Common myeloid progenitor, CD34-positive (primary cell): ENCODE results near the gene RCAN2.

Experiments used
- CTCF ChIA-PET: fragments of 350-600 bp; sonication (Branson Sonifier 250); formaldehyde crosslinking; loops from one replicate; lab custom pipeline; 2021; ENCODE audit warnings: antibody characterized with exemption; lab: Charles Lee
- POLR2A ChIA-PET: fragments of 350-600 bp; sonication (Branson Sonifier 250); formaldehyde crosslinking; loops from one replicate; lab custom pipeline; 2021; ENCODE audit warnings: antibody characterized with exemption; lab: Charles Lee
- DNase-seq, 3 donors: peaks; one replicate each; pipeline versions ENCODE4 v3.0.0 to v3.0.0-alpha.2; 2013
- H3K27ac ChIP-seq, 2 experiments: 1 replicate in 1 of 2; 2 replicates in 1 of 2; pipeline ENCODE4 v1.7.0; 2013; ENCODE audit warnings: inconsistent platforms in 2 of 2, low read length in 2 of 2, mild to moderate bottlenecking in 2 of 2, low read depth in 1 of 2, moderate library complexity in 1 of 2; ENCODE audit not compliant: severe bottlenecking in 2 of 2, insufficient read depth in 1 of 2, poor library complexity in 1 of 2
- H3K27me3 ChIP-seq, 5 experiments: replicated peaks in 2 of 5; 1 replicate in 3 of 5; 2 replicates in 2 of 5; pipeline versions ENCODE4 v1.6.1 to v1.7.0; 2013; ENCODE audit warnings: low read length in 4 of 5, mild to moderate bottlenecking in 2 of 5, moderate library complexity in 2 of 5, inconsistent platforms in 1 of 5; ENCODE audit not compliant: insufficient read depth in 5 of 5, control insufficient read depth in 4 of 5
- H3K36me3 ChIP-seq, 4 experiments: 1 replicate in 2 of 4; 2 replicates in 2 of 4; pipeline versions ENCODE4 v1.6.1 to v1.7.0; 2013; ENCODE audit warnings: low read length in 3 of 4, control low read depth in 1 of 4, mild to moderate bottlenecking in 1 of 4; ENCODE audit not compliant: control insufficient read depth in 4 of 4, insufficient read depth in 4 of 4
- H3K4me1 ChIP-seq, 4 experiments: 1 replicate in 3 of 4; 2 replicates in 1 of 4; pipeline versions ENCODE4 v1.6.1 to v1.7.1; 2013; ENCODE audit warnings: low read length in 3 of 4, mild to moderate bottlenecking in 3 of 4, control low read depth in 1 of 4, inconsistent platforms in 1 of 4, moderate library complexity in 1 of 4; ENCODE audit not compliant: control insufficient read depth in 4 of 4, insufficient read depth in 4 of 4; ENCODE audit errors: control extremely low read depth in 1 of 4
- H3K4me3 ChIP-seq, 7 experiments: 1 replicate in 4 of 7; 2 replicates in 3 of 7; pipeline versions ENCODE4 v1.5.1 to v1.7.0; 2013; ENCODE audit warnings: mild to moderate bottlenecking in 7 of 7, low read length in 6 of 7, moderate library complexity in 6 of 7, inconsistent platforms in 2 of 7, low read depth in 2 of 7, control low read depth in 1 of 7; ENCODE audit not compliant: insufficient read depth in 4 of 7, control insufficient read depth in 1 of 7; ENCODE audit errors: extremely low read depth in 1 of 7
- H3K9me3 ChIP-seq, 5 experiments: 1 replicate in 4 of 5; 2 replicates in 1 of 5; pipeline versions ENCODE4 v1.6.1 to v1.7.1; 2013; ENCODE audit warnings: low read length in 4 of 5, mild to moderate bottlenecking in 2 of 5, inconsistent platforms in 1 of 5, low read depth in 1 of 5, moderate library complexity in 1 of 5; ENCODE audit not compliant: control insufficient read depth in 4 of 5, insufficient read depth in 2 of 5; ENCODE audit errors: control extremely low read depth in 1 of 5
- WGBS: methylation state at CpG from one replicate; pipeline ENCODE4 v1.1.5; 2013; ENCODE audit not compliant: insufficient coverage; 5-methylcytosine and 5-hydroxymethylcytosine counted together

RCAN2 gene

DNA sequence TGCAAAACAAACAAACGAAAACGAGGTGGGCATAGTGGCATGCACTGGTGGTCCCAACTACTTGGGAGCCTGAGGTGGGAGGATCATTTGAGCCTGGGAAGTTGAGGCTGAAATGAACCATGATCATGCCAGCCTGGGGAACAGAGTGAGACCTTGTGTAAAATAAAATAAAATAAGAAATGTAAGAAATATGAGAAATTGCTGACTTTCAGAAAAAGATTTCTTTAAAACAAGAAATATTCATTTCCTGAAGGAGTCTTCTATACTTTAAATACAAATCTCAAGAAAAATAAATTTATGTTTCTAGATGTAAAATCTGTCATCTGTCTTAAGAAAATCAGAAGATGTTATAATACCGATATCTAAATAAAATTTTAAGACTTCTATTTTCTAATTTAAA is 223.7 kb downstream of the RCAN2 start:
- Histone ChIP-seq H3K36me3 (no peaks in the 10 kb centered on the region), H3K9me3 (no peaks in the 10 kb centered on the region), H3K4me1 (peaks cover 0 to 5% (median 0%) of the 10 kb centered on the region in 4 experiments), H3K4me3 (no peak overlapping the region), H3K27me3 (no peaks in the 10 kb centered on the region), H3K27ac (no peak overlapping the region)
- POLR2A ChIA-PET: no interaction called here
- DNase-seq: no peak
- CTCF ChIA-PET: no interaction called here
- WGBS: 100% methylated on average over 2 of the region's 3 CpGs

- Histone ChIP-seq H3K4me1 (peaks cover 0 to 5% (median 0%) of the 10 kb centered on the region in 4 experiments), H3K27me3 (no peaks in the 10 kb centered on the region), H3K4me3 (no peak overlapping the region), H3K27ac (no peak overlapping the region), H3K9me3 (no peaks in the 10 kb centered on the region), H3K36me3 (no peaks in the 10 kb centered on the region)
- no peak for DNase-seq
- CTCF ChIA-PET: interaction anchor here (1.2 to 3.1 kb wide), 4 partner anchors 8 to 145 kb away, joined by 3 to 10 read pairs (median 4); no protein-coding TSS in a partner anchor
- 100% methylated on average over 2 of the region's 2 CpGs for WGBS
- POLR2A ChIA-PET: no interaction called here
Measured at GRCh38 chr6:46265373-46265772, 225.9 kb downstream of the RCAN2 start.

DNA sequence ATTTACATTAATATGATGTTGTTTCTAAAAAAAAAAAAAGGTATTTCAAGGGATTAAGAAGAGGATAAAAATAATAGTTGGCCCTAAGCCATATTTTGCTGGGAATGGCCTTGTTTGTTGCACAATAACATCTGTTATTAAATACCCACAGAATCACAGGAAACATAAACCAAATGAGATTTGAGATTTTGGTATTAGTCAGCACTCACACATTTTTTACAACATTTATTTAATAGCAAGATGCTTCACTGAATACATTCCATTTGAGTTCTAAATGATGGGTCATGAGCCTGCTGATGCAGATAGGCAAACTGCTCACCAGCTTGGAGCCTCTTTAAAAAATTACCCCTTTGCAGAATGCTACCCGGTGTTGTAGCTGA is 227.6 kb downstream of the RCAN2 start:
- H3K4me1 ChIP-seq: peaks cover 0 to 5% (median 0%) of the 10 kb centered on the region in 4 experiments
- ChIA-PET POLR2A (no interaction called here), CTCF (interaction anchor here (0.6 to 3.1 kb wide), 2 partner anchors 10 to 1282 kb away, joined by 3 to 10 read pairs; no protein-coding TSS in a partner anchor)
- no peak overlapping the region for H3K27ac ChIP-seq
- no peaks in the 10 kb centered on the region for H3K9me3 ChIP-seq
- peak; percentile 40 to 74 (median 65) for DNase-seq
- WGBS: no CpG with 5 or more reads among the region's 1 CpG
- no peak overlapping the region for H3K4me3 ChIP-seq
- H3K27me3 ChIP-seq: no peaks in the 10 kb centered on the region
- no peaks in the 10 kb centered on the region for H3K36me3 ChIP-seq

GRCh38 chr6:46262928-46263706 is 228.1 kb downstream of the RCAN2 start:
- H3K27me3 ChIP-seq: no peaks in the 10 kb centered on the region
- CTCF ChIA-PET: interaction anchor here (0.6 to 3.1 kb wide), 3 partner anchors 11 to 1281 kb away, joined by 3 to 10 read pairs (median 3); no protein-coding TSS in a partner anchor
- H3K36me3 ChIP-seq: no peaks in the 10 kb centered on the region
- H3K4me1 ChIP-seq: peaks cover 0 to 5% (median 0%) of the 10 kb centered on the region in 4 experiments
- no peak overlapping the region for H3K4me3 ChIP-seq
- WGBS: no CpG with 5 or more reads among the region's 2 CpGs
- DNase-seq: no peak
- POLR2A ChIA-PET: no interaction called here
- H3K9me3 ChIP-seq: no peaks in the 10 kb centered on the region
- H3K27ac ChIP-seq: no peak overlapping the region

GRCh38 chr6:46258249-46258648 is 233.0 kb downstream of the RCAN2 start:
- no peak overlapping the region for H3K4me3 ChIP-seq
- DNase-seq: no peak
- 88% methylated on average over 2 of the region's 2 CpGs for WGBS
- H3K4me1 ChIP-seq: no peaks in the 10 kb centered on the region
- no peaks in the 10 kb centered on the region for H3K27me3 ChIP-seq
- H3K36me3 ChIP-seq: no peaks in the 10 kb centered on the region
- no peaks in the 10 kb centered on the region for H3K9me3 ChIP-seq
- no peak overlapping the region for H3K27ac ChIP-seq
- CTCF ChIA-PET: no interaction called here
- POLR2A ChIA-PET: no interaction called here

DNA sequence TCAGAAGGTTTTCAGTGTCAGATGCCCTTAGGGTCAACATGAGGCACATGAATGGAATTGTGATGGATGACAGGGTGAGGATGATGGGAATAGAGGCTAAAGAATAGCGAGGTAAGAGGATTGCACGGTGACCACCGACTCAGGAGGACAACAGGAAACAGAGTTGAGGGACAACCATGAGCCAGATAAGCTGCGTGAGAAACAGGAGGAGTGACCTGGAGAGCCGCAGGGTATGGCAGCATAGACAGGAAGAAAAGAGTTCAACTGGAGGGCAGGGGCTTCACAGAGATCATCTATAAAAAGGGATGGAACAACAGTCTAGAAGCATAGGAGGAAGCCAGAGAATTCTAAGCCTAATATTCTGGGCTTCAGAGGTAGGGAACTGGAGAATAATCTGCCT is 235.7 kb downstream of the RCAN2 start:
- ChIA-PET CTCF (interaction anchor here (1.5 kb wide), 1 partner anchor 25 kb away, joined by 3 read pairs; no protein-coding TSS in a partner anchor), POLR2A (no interaction called here)
- no peak for DNase-seq
- Histone ChIP-seq H3K4me3 (no peak overlapping the region), H3K4me1 (no peaks in the 10 kb centered on the region), H3K27me3 (no peaks in the 10 kb centered on the region), H3K36me3 (no peaks in the 10 kb centered on the region), H3K9me3 (no peaks in the 10 kb centered on the region), H3K27ac (no peak overlapping the region)
- WGBS: 96% methylated on average over 5 of the region's 5 CpGs

- Histone ChIP-seq H3K4me1 (no peaks in the 10 kb centered on the region), H3K36me3 (no peaks in the 10 kb centered on the region), H3K27ac (no peak overlapping the region), H3K4me3 (no peak overlapping the region), H3K9me3 (no peaks in the 10 kb centered on the region), H3K27me3 (no peaks in the 10 kb centered on the region)
- POLR2A ChIA-PET: no interaction called here
- CTCF ChIA-PET: interaction anchor here (1.5 kb wide), 1 partner anchor 26 kb away, joined by 3 read pairs; no protein-coding TSS in a partner anchor
- 100% methylated on average over 1 of the region's 2 CpGs for WGBS
- DNase-seq: no peak
Measured at GRCh38 chr6:46254946-46255345, 236.3 kb downstream of the RCAN2 start.
